Left cardiac atrium (tissue), 4 donors: ENCODE measurements around the gene UGP2. TPM values are rescaled to one million over a fixed set of nuclear protein-coding genes. Genes with fewer than 3 reads are reported as not detected.
"Not testable (repeated sequence)": the region's sequence is repeated elsewhere in the genome, so short reads cannot be mapped to it uniquely, and the experiment has no call there.

ENCODE experiments used
- ATAC-seq, 2 donors: fragments of 200-7000 bp; cut with Tn5 transposase; one replicate each; pipeline ENCODE4 v1.9.1; 2020; ENCODE audit warnings: mild to moderate bottlenecking in 2 of 2, moderate library complexity in 2 of 2
- DNase-seq: peaks from one replicate; pipeline ENCODE4 v3.0.0-alpha.2; 2020
- intact Hi-C, 2 donors: fragments of 100-400 bp; cut with DNase I; formaldehyde crosslinking; loops; one replicate each; pipeline versions ENCODE4 v1.14.1 to v1.15.1; 2022 to 2023
- total RNA-seq, 2 donors: library from RNA; stranded (reverse); fragmentation: NEBNext Ultra II Directional; extraction: Animal tissue kit (Norgen Biotek cat#: 25700); gene quantifications; one replicate each; pipeline ENCODE4 v1.2.1, GENCODE V29; 2021
- donor health status: DM: no; HTN: yes; CAD: no.
- donor health status: DM: no; HTN: yes; CAD: no; lungs with severe emphysema.
- donor health status: DM: yes; HTN: yes; CAD: no.
- donor health status: Dilated cardiomyopathy.

The UGP2 gene
- total RNA-seq, 2 donors from 2014 or later, result 303 TPM

- intact Hi-C loops, result no loop called here
- ATAC-seq (no peak), DNase-seq (no peak)
These were observed 40.9 kb downstream of the UGP2 start for GRCh38 chr2:63882395-63883105.

- intact Hi-C loops, result no loop called here
- ATAC-seq, result no peak
These were observed 44.7 kb downstream of the UGP2 start for GRCh38 chr2:63886445-63886844.

GRCh38 chr2:63888053-63888452 is 46.4 kb downstream of the UGP2 start:
- DNase-seq (no peak), ATAC-seq (no peak)
- intact Hi-C loops, result no loop called here

More at GRCh38 chr2:63886445-63886844, 44.7 kb downstream of the UGP2 start:
- DNase-seq, result no peak

- ATAC-seq (peak; percentile 65 to 70), DNase-seq (peak; percentile 26)
- intact Hi-C loops, result no loop called here
These were observed 47.0 kb downstream of the UGP2 start for GRCh38 chr2:63888490-63889402.

GRCh38 chr2:63890678-63891077 is 49.0 kb downstream of the UGP2 start:
- intact Hi-C loops, result no loop called here
- DNase-seq, result no peak
- ATAC-seq, result no peak

GRCh38 chr2:63891488-63892030 is 49.9 kb downstream of the UGP2 start:
- ATAC-seq (no peak), DNase-seq (no peak)
- intact Hi-C loops, result no loop called here

GRCh38 chr2:63893163-63893562 is 51.5 kb downstream of the UGP2 start:
- DNase-seq, result no peak
- ATAC-seq, result no peak
- intact Hi-C loops, result no loop called here

- intact Hi-C loops, result no loop called here
- no peak for ATAC-seq
- no peak for DNase-seq
These were observed 52.5 kb downstream of the UGP2 start for GRCh38 chr2:63894167-63894566.

GRCh38 chr2:63898839-63899238 is 57.1 kb downstream of the UGP2 start:
- intact Hi-C loops, result no loop called here
- ATAC-seq (no peak), DNase-seq (no peak)

- DNase-seq (no peak), ATAC-seq (peak in 1 of 2 donors; percentile 14)
- intact Hi-C loops, result no loop called here
These were observed 57.9 kb downstream of the UGP2 start for GRCh38 chr2:63899639-63900038.

- intact Hi-C loops, result no loop called here
- ATAC-seq (no peak), DNase-seq (no peak)
These were observed 60.5 kb downstream of the UGP2 start for GRCh38 chr2:63902149-63902548.

- intact Hi-C loops, result no loop called here
- ATAC-seq (no peak), DNase-seq (no peak)
These were observed 61.3 kb downstream of the UGP2 start for GRCh38 chr2:63903003-63903402.

- no peak for DNase-seq
- ATAC-seq, result no peak
- intact Hi-C loops, result no loop called here
These were observed 72.6 kb downstream of the UGP2 start for GRCh38 chr2:63914311-63914710.

- ATAC-seq, result no peak
- DNase-seq, result no peak
- intact Hi-C loops, result no loop called here
These were observed 85.1 kb downstream of the UGP2 start for GRCh38 chr2:63926815-63927214.

GRCh38 chr2:63932104-63932503 is 90.4 kb downstream of the UGP2 start:
- DNase-seq, ATAC-seq, intact Hi-C loops: not testable (repeated sequence)

Other genes with a start within 250 kb of the UGP2 start
- gene VPS54, start 177.5 kb downstream of the UGP2 start, total RNA-seq, result 10 to 100 TPM; 11.7 to 14.4 TPM